Esophagus muscularis mucosa (tissue), 4 donors: ENCODE results near the gene RTEL1.

Experiments
- EP300 ChIP-seq: sonication (generic); formaldehyde crosslinking; IDR thresholded peaks from one replicate; pipeline ENCODE4 v1.6.1; 2017; ENCODE audit warnings: antibody characterized with exemption
- POLR2A ChIP-seq: fragments of 450-650 bp; IDR thresholded peaks from one replicate; pipeline ENCODE4 v1.6.1; 2017; ENCODE audit warnings: antibody characterized with exemption, moderate library complexity, mild to moderate bottlenecking, low read depth
- POLR2AphosphoS5 ChIP-seq, 2 donors: sonication (generic); formaldehyde crosslinking; IDR thresholded peaks; one replicate each; pipeline ENCODE4 v1.6.1; 2017; ENCODE audit warnings: antibody characterized with exemption in 2 of 2
- TF ChIP-seq, protein P1 (sequence below), 3 experiments: fragments of 200-600 bp in 2 of 3; fragments of 450-650 bp in 1 of 3; sonication (generic) in 2 of 3; IDR thresholded peaks; one replicate each; pipeline ENCODE4 v1.5.1; 2017 to 2019; ENCODE audit warnings: antibody characterized with exemption in 3 of 3, mild to moderate bottlenecking in 2 of 3, moderate library complexity in 1 of 3

DNA sequence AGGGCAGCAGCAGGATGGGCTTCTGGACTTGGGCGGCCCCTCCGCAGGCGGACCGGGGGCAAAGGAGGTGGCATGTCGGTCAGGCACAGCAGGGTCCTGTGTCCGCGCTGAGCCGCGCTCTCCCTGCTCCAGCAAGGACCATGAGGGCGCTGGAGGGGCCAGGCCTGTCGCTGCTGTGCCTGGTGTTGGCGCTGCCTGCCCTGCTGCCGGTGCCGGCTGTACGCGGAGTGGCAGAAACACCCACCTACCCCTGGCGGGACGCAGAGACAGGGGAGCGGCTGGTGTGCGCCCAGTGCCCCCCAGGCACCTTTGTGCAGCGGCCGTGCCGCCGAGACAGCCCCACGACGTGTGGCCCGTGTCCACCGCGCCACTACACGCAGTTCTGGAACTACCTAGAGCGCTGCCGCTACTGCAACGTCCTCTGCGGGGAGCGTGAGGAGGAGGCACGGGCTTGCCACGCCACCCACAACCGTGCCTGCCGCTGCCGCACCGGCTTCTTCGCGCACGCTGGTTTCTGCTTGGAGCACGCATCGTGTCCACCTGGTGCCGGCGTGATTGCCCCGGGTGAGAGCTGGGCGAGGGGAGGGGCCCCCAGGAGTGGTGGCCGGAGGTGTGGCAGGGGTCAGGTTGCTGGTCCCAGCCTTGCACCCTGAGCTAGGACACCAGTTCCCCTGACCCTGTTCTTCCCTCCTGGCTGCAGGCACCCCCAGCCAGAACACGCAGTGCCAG, 38.7 kb downstream of the RTEL1 start, which contains the start of gene TNFRSF6B:
- TF ChIP-seq POLR2A: no peak
- TF ChIP-seq, protein P1, sequence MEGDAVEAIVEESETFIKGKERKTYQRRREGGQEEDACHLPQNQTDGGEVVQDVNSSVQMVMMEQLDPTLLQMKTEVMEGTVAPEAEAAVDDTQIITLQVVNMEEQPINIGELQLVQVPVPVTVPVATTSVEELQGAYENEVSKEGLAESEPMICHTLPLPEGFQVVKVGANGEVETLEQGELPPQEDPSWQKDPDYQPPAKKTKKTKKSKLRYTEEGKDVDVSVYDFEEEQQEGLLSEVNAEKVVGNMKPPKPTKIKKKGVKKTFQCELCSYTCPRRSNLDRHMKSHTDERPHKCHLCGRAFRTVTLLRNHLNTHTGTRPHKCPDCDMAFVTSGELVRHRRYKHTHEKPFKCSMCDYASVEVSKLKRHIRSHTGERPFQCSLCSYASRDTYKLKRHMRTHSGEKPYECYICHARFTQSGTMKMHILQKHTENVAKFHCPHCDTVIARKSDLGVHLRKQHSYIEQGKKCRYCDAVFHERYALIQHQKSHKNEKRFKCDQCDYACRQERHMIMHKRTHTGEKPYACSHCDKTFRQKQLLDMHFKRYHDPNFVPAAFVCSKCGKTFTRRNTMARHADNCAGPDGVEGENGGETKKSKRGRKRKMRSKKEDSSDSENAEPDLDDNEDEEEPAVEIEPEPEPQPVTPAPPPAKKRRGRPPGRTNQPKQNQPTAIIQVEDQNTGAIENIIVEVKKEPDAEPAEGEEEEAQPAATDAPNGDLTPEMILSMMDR (IDR thresholded peaks at IDR 0.05): no peak
- TF ChIP-seq EP300: no peak
- TF ChIP-seq POLR2AphosphoS5 (IDR thresholded peaks at IDR 0.05): peak in 1 of 2 donors; percentile 35
